Breast epithelium (tissue), 3 donors: ENCODE results near the gene IL1R2.

Experiments
- POLR2A ChIP-seq: fragments of 450-650 bp; IDR thresholded peaks from one replicate; pipeline ENCODE4 v1.6.1; 2016; ENCODE audit warnings: antibody characterized with exemption, mild to moderate bottlenecking, moderate library complexity
- POLR2AphosphoS5 ChIP-seq, 3 donors: sonication (generic); formaldehyde crosslinking; IDR thresholded peaks; one replicate each; pipeline ENCODE4 v1.6.1; 2017; ENCODE audit warnings: antibody characterized with exemption in 3 of 3
- TF ChIP-seq, protein P1 (sequence below), 3 donors: fragments of 450-650 bp; IDR thresholded peaks; one replicate each; pipeline ENCODE4 v1.5.1; 2016 to 2017; ENCODE audit warnings: antibody characterized with exemption in 3 of 3, mild to moderate bottlenecking in 3 of 3, moderate library complexity in 3 of 3

DNA sequence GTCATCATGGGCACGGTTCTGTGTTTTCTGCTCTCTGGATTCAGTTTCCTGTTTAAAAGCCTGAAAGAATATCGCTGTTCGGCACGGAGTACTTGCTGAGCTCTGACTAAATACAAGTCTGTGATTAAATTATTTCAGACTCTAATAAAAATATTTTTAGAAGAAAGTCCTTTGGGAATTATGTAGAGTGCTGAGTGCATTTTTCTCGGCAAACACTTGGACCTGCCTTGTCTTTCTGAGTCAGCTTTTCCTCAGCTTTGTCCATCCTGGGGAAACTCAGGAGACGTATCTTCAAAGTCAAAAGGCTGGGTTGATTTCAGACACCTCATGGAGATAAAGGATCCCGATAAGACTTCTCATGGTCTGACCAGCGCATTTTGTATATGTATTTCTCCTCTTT lies 45.9 kb downstream of the IL1R2 start:
- TF ChIP-seq, protein P1, sequence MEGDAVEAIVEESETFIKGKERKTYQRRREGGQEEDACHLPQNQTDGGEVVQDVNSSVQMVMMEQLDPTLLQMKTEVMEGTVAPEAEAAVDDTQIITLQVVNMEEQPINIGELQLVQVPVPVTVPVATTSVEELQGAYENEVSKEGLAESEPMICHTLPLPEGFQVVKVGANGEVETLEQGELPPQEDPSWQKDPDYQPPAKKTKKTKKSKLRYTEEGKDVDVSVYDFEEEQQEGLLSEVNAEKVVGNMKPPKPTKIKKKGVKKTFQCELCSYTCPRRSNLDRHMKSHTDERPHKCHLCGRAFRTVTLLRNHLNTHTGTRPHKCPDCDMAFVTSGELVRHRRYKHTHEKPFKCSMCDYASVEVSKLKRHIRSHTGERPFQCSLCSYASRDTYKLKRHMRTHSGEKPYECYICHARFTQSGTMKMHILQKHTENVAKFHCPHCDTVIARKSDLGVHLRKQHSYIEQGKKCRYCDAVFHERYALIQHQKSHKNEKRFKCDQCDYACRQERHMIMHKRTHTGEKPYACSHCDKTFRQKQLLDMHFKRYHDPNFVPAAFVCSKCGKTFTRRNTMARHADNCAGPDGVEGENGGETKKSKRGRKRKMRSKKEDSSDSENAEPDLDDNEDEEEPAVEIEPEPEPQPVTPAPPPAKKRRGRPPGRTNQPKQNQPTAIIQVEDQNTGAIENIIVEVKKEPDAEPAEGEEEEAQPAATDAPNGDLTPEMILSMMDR (IDR thresholded peaks at IDR 0.05), result no peak
- TF ChIP-seq POLR2A (no peak), POLR2AphosphoS5 (IDR thresholded peaks at IDR 0.05) (no peak)
